Caco-2 (cell line): ENCODE data around the gene WNT9A. TPM values are rescaled to one million over a fixed set of nuclear protein-coding genes. Genes with fewer than 3 reads are reported as not detected.

Experiments
- BruUV-seq: library from RNA; stranded (reverse); fragments of 400-500 nt; replicated peaks from 2 replicates; lab custom pipeline; 2021; lab: Mats Ljungman, UMichigan
- CTCF ChIA-PET: fragments of 300-600 bp; sonication (Branson Sonifier 250); formaldehyde crosslinking; loops from one replicate; lab custom pipeline; 2022; ENCODE audit warnings: antibody characterized with exemption; lab: Charles Lee
- POLR2A ChIA-PET: fragments of 300-600 bp; sonication (Branson Sonifier 250); formaldehyde crosslinking; loops from one replicate; lab custom pipeline; 2022; ENCODE audit warnings: antibody characterized with exemption; lab: Charles Lee
- DNase-seq, 2 experiments: peaks; one replicate each; pipeline versions ENCODE4 v3.0.0 to v3.0.0-alpha.2; 2020 to 2022
- H3K27me3 ChIP-seq: replicated peaks from 2 replicates; pipeline ENCODE4 v1.6.0; 2011; ENCODE audit warnings: low read length; ENCODE audit not compliant: control insufficient read depth, insufficient read depth
- H3K36me3 ChIP-seq: 2 replicates; pipeline ENCODE4 v1.5.1; 2011; ENCODE audit warnings: low read length; ENCODE audit not compliant: control insufficient read depth, insufficient read depth
- H3K4me1 ChIP-seq: fragments of 250-450 bp; sonication (Bioruptor Pico); 2 replicates; pipeline ENCODE4 v1.5.1; 2020; ENCODE audit warnings: mild to moderate bottlenecking
- H3K4me3 ChIP-seq: 2 replicates; pipeline ENCODE4 v1.5.1; 2011; ENCODE audit warnings: low read depth, mild to moderate bottlenecking, control low read depth, low read length
- H3K9me3 ChIP-seq: fragments of 250-450 bp; sonication (Bioruptor Pico); 2 replicates; pipeline ENCODE4 v1.5.1; 2020; ENCODE audit warnings: mild to moderate bottlenecking, moderate library complexity
- H3K27ac Mint-ChIP-seq: one replicate; pipeline ENCODE4 v1.8.0; 2022; ENCODE audit warnings: mixed read lengths; ENCODE audit not compliant: unreplicated experiment
- H3K27me3 Mint-ChIP-seq: one replicate; pipeline ENCODE4 v1.8.0; 2022; ENCODE audit warnings: mixed read lengths; ENCODE audit not compliant: insufficient read depth, unreplicated experiment
- H3K36me3 Mint-ChIP-seq: one replicate; pipeline ENCODE4 v1.8.0; 2022; ENCODE audit warnings: mild to moderate bottlenecking, mixed read lengths; ENCODE audit not compliant: insufficient read depth, unreplicated experiment
- H3K4me1 Mint-ChIP-seq: one replicate; pipeline ENCODE4 v1.8.0; 2022; ENCODE audit warnings: low read depth, mixed read lengths; ENCODE audit not compliant: unreplicated experiment
- H3K4me3 Mint-ChIP-seq: one replicate; pipeline ENCODE4 v1.8.0; 2022; ENCODE audit warnings: mild to moderate bottlenecking, moderate library complexity, mixed read lengths; ENCODE audit not compliant: unreplicated experiment
- H3K9me3 Mint-ChIP-seq: one replicate; pipeline ENCODE4 v1.8.0; 2022; ENCODE audit warnings: mixed read lengths; ENCODE audit not compliant: unreplicated experiment
- CTCF ChIP-seq, 2 experiments: fragments of 200-600 bp in 1 of 2; IDR thresholded peaks; 1 replicate in 1 of 2; 2 replicates in 1 of 2; pipeline versions ENCODE4 v1.5.1 to v1.8.0; 2011 to 2022; ENCODE audit warnings: antibody characterized with exemption in 1 of 2, control low read depth in 1 of 2, inconsistent platforms in 1 of 2, low read depth in 1 of 2, low read length in 1 of 2, mild to moderate bottlenecking in 1 of 2, moderate library complexity in 1 of 2; ENCODE audit not compliant: insufficient read depth in 1 of 2, severe bottlenecking in 1 of 2, unreplicated experiment in 1 of 2
- intact Hi-C: fragments of 100-400 bp; cut with micrococcal nuclease; formaldehyde crosslinking; loops from one replicate; pipeline ENCODE4 v1.10.0; 2022; ENCODE audit not compliant: unreplicated experiment
- total RNA-seq: library from RNA; stranded (reverse); gene quantifications from 2 replicates; pipeline ENCODE4 v1.2.3, GENCODE V29; 2022

The WNT9A gene
- total RNA-seq, 1 experiment from 2014 or later = 0.68 TPM

GRCh38 chr1:227921461-227922185 is 26.1 kb downstream of the WNT9A start:
- Histone ChIP-seq H3K4me1 (no peaks in the 10 kb centered on the region), H3K36me3 (no peaks in the 10 kb centered on the region), H3K9me3 (no peaks in the 10 kb centered on the region), H3K4me3 (no peak overlapping the region), H3K27me3 (no peaks in the 10 kb centered on the region)
- Mint-ChIP-seq H3K9me3 (no peaks in the 10 kb centered on the region), H3K36me3 (peaks cover 5% of the 10 kb centered on the region), H3K27ac (no peak overlapping the region), H3K4me3 (no peak overlapping the region), H3K4me1 (peaks cover 6% of the 10 kb centered on the region), H3K27me3 (no peaks in the 10 kb centered on the region)
- CTCF ChIA-PET = no interaction called here
- BruUV-seq = no TSS peak
- intact Hi-C loops = no loop called here
- no peak for DNase-seq
- POLR2A ChIA-PET = no interaction called here
- no peak for TF ChIP-seq CTCF (IDR thresholded peaks at IDR 0.05; ENCODE audit: insufficient read depth in 1 of 2, low read depth in 1 of 2, low read length in 1 of 2, severe bottlenecking in 1 of 2, unreplicated experiment in 1 of 2)

- TF ChIP-seq CTCF (IDR thresholded peaks at IDR 0.05; ENCODE audit: insufficient read depth in 1 of 2, low read depth in 1 of 2, low read length in 1 of 2, severe bottlenecking in 1 of 2, unreplicated experiment in 1 of 2) = no peak
- Histone ChIP-seq H3K4me3 (no peak overlapping the region), H3K36me3 (no peaks in the 10 kb centered on the region), H3K9me3 (no peaks in the 10 kb centered on the region), H3K4me1 (no peaks in the 10 kb centered on the region), H3K27me3 (no peaks in the 10 kb centered on the region)
- Mint-ChIP-seq H3K27ac (no peak overlapping the region), H3K4me1 (peaks cover 6% of the 10 kb centered on the region), H3K9me3 (no peaks in the 10 kb centered on the region), H3K36me3 (peaks cover 5% of the 10 kb centered on the region), H3K27me3 (no peaks in the 10 kb centered on the region), H3K4me3 (no peak overlapping the region)
- ChIA-PET POLR2A (no interaction called here), CTCF (no interaction called here)
- intact Hi-C loops = no loop called here
- BruUV-seq = no TSS peak
- DNase-seq = no peak
Observed at GRCh38 chr1:227920896-227921295, 26.8 kb downstream of the WNT9A start.

GRCh38 chr1:227920426-227920825 is 27.3 kb downstream of the WNT9A start:
- CTCF ChIA-PET = no interaction called here
- Mint-ChIP-seq H3K9me3 (no peaks in the 10 kb centered on the region), H3K4me3 (no peak overlapping the region), H3K36me3 (peaks cover 5% of the 10 kb centered on the region), H3K27me3 (no peaks in the 10 kb centered on the region), H3K4me1 (peaks cover 6% of the 10 kb centered on the region), H3K27ac (no peak overlapping the region)
- DNase-seq = no peak
- Histone ChIP-seq H3K4me3 (no peak overlapping the region), H3K36me3 (no peaks in the 10 kb centered on the region), H3K27me3 (no peaks in the 10 kb centered on the region), H3K4me1 (no peaks in the 10 kb centered on the region), H3K9me3 (no peaks in the 10 kb centered on the region)
- no TSS peak for BruUV-seq
- intact Hi-C loops = no loop called here
- POLR2A ChIA-PET = no interaction called here
- TF ChIP-seq CTCF (IDR thresholded peaks at IDR 0.05; ENCODE audit: insufficient read depth in 1 of 2, low read depth in 1 of 2, low read length in 1 of 2, severe bottlenecking in 1 of 2, unreplicated experiment in 1 of 2) = no peak
